HL-60/S4 (cell line): Measurements from ENCODE around the gene SEM1.
"Not testable (repeated sequence)": the region's sequence is repeated elsewhere in the genome, so short reads cannot be mapped to it uniquely, and the experiment has no call there.

Experiments used
- in situ Hi-C: fragments of 300-500 bp; cut with MboI; formaldehyde crosslinking; loops from 2 replicates; pipeline ENCODE4 v1.14.3; 2022; ENCODE audit warnings: low sequenced_read_pairs

Gene SEM1

DNA sequence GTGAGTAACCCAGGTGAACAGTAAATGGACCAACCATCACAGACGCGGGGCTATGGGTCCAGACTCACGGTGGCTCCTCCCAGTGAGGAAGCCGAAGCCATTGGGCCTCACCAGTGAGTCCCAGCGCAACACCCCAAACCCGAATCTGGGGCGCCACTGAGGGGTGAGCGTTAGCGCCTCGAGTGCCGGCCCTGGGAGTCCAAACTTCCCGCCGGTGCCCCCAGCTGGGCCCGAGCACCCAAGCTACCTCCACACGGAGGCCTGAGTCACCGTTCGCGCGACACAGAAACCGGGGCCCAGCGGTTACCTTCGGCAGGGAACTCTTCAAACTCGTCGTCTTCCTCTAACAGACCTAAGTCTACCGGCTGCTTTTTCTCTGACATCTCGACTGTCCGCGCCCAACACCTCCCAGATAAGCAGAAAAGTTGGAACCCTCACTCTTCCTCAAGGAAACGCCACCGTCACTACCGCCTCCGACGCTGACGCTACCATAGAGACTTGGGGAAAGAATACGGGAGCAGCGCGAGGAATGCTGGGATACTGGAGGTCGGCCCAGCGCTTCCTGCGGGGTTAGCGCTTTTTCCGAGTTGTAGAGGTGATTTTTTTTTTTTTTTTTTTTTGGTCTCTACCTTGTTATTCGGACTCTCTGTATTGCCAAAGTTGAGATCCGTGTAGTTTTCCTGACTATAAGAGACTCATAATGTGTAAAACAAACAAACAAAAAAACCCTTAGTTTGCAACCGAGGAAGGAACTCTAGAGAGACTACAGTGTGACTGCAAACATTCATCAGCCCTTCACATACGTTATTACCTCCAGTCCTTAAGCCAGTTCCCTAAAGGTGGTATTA is at the start of gene SEM1:
SEM1 (minus strand) TSS at position 466 of the 848 bp plus-strand sequence; CDS start at position 383, 83 bp downstream.
- in situ Hi-C loops: no loop called here

DNA sequence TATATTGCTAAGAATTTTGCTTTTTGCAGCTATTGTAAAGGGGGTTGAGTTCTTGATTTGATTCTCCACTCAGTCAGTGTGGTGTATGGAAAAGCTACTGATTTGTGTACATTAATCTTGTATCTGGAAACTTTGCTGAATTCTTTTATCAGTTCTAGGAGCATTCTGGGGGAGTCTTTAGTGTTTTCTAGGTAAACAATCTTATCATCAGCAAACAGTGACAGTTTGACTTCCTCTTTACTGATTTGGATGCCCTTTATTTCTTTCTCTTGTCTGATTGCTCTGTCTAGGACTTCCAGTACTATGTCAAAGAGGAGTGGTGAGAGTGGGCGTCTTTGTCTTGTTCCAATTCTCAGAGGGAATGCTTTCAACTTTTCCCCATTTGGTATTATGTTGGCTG is 48.2 kb upstream of the SEM1 start:
- in situ Hi-C loops: not testable (repeated sequence)

DNA sequence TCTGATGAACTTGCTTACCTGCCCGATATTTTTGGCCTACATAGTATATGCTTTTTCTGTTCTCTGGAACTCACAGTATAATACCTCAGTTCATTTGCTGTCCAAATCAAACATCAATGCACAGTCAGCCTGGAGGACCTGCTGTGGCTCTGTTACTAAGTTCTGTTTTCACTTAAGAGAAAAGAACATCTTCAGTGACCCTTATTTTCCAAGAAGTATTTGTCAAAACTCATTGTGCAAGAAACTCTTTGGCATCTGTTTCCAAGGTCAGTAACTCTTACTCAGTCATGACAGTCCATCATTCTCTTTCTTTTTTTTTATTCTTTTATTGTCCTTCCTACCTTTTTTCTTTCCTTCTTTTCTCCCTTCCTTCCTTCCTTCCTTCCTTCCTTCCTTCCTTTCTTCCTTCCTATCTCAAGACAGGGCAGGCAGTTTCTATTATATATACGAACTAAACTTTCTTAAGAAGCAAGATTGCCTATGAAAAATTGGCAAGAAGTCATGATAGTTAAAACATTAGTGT is 37.8 kb upstream of the SEM1 start:
- in situ Hi-C loops: no loop called here

DNA sequence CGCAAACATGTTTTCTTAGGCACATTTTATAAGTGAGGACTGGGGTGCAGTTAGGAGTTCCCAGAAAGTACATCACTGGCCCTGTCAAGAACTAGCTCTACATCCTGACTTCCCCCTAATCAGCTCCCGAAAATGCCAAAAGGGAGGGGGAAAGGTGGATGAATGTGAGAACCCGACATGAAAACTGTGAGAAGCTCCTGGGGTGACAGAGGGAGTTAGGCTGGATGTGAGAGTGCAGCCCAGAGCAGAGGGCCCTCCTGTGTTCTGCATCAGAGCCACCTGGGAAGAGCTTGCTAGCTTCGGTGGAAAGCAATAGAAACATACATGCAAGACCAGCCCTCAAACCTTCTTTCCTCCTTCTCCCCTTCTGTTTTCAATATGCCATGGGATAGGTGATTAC is 30.5 kb upstream of the SEM1 start:
- in situ Hi-C loops: no loop called here

DNA sequence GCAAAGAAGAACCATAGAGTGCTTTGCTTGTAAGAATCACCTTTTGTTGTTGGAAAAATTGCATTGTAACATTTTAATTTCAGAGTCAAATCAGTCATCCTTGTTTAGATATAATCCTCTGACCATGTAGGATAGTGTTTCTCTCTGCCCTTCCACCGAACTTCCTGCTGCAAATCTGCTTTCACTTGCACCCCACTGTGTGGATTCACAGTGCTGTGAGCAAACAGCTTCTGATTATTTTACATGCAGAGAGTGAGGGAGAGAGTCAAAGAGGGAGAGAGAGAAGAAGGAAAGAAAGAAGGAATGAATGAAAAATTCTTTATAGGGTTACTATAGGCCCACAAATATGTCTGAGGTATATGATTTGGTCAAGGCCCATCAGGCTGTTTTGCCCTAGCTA is 30.0 kb upstream of the SEM1 start:
- in situ Hi-C loops: no loop called here

DNA sequence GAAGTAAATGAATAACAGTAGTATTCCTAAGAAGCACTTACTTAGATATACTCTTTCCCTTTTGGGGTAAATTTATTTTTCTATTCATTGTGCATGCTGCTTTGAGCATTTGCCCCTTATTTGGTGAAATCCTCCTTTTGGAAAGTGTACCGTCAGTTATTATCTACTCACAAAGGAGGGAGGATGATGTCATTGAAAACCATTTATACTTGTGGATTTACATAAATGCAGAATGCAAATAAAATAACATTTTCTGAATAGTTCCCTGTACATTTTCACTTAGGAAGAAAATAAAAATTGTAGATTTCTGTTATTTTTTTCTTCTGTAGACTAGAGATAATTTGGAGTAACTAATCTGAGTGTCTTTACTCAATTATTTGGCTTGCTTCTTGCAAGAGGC is 29.5 kb upstream of the SEM1 start:
- in situ Hi-C loops: no loop called here

DNA sequence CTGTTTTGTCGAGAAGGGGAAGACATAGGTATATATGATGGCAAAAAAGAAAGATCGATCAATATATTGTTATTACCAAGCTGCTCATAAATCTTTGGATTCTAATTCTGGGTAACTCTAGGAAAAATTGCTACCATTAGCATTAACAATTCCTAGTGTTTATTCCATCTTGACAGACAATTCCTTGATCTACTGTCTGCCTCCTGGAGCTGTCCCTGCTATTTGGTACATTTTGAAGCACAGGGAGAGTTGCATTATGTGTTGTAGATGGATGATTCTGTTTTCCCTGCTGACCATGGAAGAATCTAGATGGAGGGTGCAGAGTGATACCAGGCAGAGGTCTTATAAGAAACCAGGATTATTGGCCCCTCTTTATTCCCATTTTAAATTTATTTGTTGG is 29.1 kb upstream of the SEM1 start:
- in situ Hi-C loops: no loop called here

DNA sequence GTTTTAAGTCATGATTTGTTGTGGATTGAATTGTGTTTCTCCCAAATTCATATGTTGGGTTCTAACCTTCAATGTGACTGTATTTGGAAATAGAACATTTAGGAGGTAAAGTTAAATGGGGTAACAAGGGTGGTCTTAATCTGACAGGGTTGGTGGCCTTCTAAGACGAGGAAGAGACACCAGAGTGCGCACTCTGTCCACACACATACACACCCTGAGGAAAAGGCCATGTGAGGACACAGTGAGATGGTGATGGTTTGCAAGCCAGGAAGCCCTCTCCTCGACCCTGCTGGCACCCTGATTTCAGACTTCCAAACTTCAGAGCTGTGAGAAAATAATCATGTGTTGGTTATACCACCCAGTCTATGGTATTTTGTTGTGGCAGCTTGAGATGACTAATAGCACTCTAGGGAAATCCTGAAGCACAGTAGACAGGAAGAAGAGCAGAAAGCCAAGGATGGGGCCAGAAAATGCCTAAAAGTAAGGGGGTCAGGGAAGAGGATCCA is 28.0 kb upstream of the SEM1 start:
- in situ Hi-C loops: no loop called here

DNA sequence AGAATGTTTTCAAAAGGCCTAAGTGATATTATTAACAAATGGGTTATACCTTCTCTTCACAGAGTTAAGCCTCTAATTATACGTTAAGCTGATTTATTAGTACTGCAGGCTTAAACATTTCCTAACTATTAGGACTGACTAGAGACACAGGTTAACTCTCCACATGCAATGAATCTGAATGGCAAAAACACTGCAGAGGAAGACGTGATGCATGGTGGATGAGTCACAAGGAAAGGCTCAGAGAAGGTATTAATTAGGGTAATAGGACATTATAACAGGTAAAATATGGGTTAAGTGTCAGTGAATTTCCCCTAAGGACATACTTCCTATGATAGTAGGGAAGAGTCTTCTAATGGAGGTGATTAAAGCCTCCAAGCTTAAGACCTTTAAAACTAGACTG is 24.7 kb upstream of the SEM1 start:
- in situ Hi-C loops: no loop called here

DNA sequence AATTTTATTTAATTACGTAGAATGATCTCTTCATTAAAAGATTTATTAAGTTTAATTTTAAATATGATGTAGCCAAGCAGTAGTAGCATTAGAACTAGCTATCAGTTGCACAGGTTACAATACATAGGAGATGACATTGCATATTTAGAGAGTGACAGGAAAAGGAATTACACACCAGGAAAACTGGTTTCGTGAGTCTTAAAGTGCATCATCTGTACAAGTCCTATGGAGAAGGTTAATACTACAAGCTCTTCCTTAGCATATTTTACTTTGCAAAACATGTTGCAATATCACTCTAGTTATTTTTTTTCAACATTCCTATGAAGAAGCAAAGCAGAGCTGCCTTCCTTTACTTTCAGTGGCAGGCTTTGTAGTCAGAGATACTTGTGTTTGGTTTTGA is 20.2 kb upstream of the SEM1 start:
- in situ Hi-C loops: no loop called here

DNA sequence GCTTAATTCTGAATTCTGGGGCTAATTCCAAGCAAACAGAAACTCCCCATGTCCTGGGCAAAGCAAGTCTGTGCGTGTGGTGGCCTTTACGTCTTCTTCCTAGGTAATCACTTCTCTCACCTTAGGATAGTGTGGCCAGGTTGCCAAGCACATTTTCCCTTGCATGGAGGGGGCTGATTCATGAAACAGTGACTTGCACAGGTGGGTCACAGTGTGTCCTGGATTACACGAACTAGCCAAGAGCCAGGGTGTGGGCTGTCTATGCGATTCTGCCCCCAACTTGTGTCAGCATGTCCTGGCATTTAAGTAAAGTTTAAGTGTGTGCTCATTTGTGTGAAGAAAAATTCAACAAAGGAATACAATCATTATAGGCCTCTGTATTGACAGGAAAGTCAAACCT is 18.5 kb upstream of the SEM1 start:
- in situ Hi-C loops: no loop called here

DNA sequence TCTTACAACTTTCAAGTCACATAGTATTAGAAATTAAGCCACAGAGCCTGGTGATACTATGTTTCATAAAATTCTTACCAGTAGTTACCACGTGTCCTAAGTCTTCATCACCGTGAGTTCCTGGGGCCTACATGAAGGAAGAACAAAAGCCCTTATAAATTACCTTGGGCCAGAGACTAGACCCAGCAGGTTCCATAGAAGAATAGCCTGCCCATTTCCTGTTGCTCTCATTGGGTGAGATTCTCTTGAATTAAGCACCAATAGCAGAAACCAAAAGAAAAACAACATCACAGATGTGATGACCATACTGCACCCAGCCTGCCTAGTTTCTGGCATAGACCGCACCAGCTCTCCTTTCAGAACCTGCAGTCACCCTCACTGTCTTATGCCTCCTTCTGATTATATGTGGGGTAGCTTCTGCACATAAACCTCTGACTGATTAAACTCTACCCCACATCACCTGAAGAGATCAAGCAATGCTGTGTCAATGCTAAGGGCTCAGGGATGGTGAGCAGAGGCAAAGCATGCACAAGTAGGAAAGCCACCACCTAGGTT is 18.0 kb upstream of the SEM1 start:
- in situ Hi-C loops: no loop called here

DNA sequence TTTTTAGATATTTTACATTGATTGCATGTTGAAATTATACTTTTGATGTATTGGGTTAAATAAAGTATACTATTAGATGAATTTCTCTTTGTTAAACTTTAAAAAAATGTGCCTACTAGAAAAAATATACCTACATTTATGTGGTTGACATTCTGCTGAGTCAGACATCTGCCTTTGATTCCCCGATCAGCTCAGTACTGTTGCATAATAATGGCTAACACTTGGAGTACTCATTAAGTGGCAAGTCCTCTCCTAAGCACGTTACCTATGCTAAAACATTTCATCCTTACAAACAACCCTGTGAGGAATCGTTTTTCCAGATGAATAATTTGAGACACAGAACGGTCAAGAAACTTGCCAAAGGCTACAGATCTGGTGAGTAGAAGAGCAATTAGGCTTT is 14.0 kb upstream of the SEM1 start:
- in situ Hi-C loops: no loop called here

DNA sequence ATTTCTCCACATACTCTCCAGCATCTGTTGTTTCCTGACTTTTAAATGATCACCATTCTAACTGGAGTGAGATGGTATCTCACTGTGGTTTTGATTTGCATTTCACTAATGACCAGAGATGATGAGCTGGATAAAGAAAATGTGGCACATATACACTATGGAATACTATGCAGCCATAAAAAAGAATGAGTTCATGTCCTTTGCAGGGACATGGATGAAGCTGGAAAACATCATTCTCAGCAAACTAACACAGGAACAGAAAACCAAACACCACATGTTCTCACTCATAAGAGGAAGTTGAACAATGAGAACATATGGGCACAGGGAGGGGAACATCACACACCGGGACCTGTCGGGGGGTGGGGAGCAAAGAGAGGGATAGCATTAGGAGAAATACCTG is 13.3 kb upstream of the SEM1 start:
- in situ Hi-C loops: not testable (repeated sequence)

DNA sequence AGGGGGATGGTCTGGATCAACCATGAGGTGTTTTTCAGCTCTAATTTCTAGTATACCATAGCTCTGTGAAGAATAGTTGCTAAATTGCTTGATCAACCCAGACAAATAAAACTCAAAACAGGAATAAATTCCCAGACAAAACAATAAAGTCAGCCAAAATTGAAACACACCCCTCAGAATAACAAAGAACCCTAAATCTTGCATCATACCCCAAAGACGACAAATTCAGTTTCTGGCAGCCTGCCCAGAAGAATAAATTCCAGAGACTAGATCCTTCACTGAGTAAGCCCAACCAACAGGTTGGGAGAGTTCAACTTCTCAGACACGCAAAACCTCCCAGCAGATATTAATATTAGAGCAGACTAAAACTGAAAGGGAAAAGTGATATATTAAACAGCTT is 11.2 kb upstream of the SEM1 start:
- in situ Hi-C loops: no loop called here

DNA sequence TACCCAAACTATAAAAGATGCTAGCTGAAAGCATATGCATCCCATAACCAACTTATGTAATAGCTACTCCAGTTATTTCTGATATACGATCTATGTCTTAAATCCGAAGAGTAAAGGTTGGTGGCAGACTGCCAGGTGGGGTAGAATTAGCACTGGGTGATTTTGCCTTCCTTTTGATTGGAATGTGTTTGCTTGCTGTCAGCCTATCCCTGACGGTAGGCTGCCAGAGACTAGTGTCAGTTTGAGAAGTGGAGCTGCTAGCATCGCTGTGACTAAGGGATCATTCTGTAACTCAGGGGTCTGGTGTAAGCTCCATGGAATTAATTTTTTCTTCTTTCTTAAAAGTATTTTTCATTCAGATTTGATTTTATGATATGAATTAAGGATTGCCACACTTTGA is 9.5 kb upstream of the SEM1 start:
- in situ Hi-C loops: no loop called here

DNA sequence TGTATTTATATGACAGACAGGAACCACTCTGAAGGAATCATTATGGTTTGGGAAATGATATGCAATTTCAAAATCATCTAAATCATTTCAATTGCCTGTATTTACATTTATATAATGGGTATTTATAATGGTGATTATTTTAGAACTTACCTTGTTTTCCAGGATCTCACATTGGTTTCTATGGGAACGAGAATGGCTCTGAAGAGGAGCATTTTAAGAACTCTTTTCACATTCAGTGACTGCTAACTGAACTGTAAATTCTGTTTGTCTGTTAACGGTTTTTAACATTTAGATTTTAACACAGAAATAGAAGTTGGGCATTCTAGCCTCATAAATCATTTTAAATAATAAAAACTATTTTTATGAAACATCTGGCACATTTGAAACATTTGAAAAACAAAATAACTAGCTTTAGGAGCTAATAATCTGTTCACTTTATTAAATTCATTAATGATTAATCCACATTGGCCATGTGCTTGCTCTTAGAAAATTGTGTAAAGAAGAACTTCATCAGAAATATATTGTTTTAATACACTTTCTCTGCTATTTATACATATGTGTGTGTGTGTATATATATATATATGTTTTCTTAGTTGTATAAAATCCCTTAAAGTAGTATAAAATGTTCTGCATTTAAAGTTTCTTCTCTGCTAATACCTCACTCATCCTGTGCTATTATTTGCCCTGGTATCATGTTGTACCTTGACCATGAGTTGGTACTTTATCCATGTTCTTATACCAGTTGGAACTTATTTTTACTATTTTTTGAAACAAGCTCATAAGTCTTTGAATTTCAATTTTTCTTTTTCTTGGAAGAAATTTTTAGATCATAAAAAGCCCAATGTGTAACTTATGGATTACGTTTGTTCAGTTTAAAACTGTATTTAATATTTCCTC is 8.7 kb upstream of the SEM1 start:
- in situ Hi-C loops: no loop called here

DNA sequence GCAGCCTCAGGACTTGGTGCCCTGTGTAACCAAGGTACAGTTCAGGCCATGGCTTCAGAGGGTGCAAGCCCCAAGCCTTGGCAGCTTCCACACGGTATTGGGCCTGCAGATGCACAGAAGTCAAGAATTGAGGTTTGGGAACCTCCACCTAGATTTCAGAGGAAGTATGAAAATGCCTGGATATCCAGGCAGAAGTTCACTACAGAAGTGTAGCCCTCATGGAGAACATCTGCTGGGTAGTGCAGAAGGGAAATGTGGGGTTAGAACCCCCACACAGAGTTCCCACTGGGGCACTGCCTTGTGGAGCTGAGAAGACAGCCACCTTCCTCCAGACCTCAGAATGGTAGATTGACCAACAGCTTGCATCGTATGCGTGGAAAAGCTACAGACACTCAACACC is 3.4 kb upstream of the SEM1 start:
- in situ Hi-C loops: no loop called here

DNA sequence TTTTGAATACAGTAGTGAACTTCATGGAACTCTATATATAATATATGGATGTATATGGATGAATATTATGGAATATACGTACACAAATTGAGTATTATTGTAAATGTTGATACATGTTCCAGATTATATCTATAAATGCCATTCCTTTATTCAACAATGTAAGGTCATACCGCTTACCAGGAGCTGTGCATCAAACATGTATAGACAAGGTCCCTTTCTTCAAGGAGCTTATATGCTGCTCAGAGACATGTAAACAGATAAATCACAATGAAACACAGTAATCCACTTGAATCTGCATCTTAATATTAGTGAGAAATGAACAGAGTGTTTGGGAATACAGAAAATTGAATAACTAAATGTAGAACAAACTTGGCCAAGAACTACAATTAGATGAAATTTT is 898 bp upstream of the SEM1 start:
- in situ Hi-C loops: no loop called here

DNA sequence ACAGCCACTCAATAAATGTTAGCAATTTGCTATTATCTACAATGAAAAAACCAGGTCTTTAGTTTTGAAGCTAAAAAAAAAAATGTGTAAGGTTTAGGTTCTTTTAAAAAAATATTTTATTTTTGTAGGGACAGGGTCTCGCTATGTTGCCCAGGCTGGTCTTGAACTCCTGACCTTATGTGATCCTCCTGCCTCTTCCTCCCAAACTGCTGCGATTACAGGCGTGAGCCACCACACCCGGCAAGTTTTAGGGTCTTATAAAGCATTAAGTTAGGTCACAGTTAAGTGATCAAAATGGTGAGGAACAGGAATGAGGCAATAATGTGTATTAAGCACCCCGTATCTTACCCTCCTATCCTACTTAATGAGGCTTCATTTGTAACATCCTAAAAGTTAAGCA is 774 bp downstream of the SEM1 start:
- in situ Hi-C loops: no loop called here
